Stomach (tissue), 19 donors: ENCODE measurements around the gene GMNC. TPM values are rescaled to one million over a fixed set of nuclear protein-coding genes. Genes with fewer than 3 reads are reported as not detected.

Source experiments
- DNase-seq, 2 donors: peaks; one replicate each; pipeline versions ENCODE4 v3.0.0 to v3.0.0-alpha.2; 2013 to 2019
- H3K27ac ChIP-seq, 5 donors: fragments of 200-600 bp in 4 of 5; sonication (generic) in 4 of 5; one replicate each; pipeline ENCODE4 v1.5.1; 2013 to 2019; ENCODE audit warnings: mild to moderate bottlenecking in 1 of 5, moderate library complexity in 1 of 5
- H3K27me3 ChIP-seq, 3 donors: fragments of 200-600 bp; sonication (generic); one replicate each; pipeline ENCODE4 v1.5.1; 2017 to 2019; ENCODE audit warnings: mixed run types in 1 of 3
- H3K36me3 ChIP-seq, 4 donors: fragments of 200-600 bp; sonication (generic); 1 replicate in 3 of 4; 2 replicates in 1 of 4; pipeline ENCODE4 v1.5.1; 2016 to 2019
- H3K4me1 ChIP-seq, 4 donors: fragments of 200-600 bp; sonication (generic); one replicate each; pipeline ENCODE4 v1.5.1; 2016 to 2019
- H3K4me3 ChIP-seq, 4 donors: fragments of 200-600 bp; sonication (generic) in 3 of 4; one replicate each; pipeline ENCODE4 v1.5.1; 2016 to 2019; ENCODE audit warnings: mild to moderate bottlenecking in 1 of 4
- H3K9me3 ChIP-seq, 4 donors: fragments of 200-600 bp; sonication (generic); one replicate each; pipeline ENCODE4 v1.5.1; 2016 to 2019
- EP300 ChIP-seq: sonication (generic); formaldehyde crosslinking; IDR thresholded peaks from one replicate; pipeline ENCODE4 v1.6.1; 2017; ENCODE audit warnings: antibody characterized with exemption
- POLR2A ChIP-seq, 4 donors: fragments of 450-650 bp; IDR thresholded peaks; one replicate each; pipeline ENCODE4 v1.6.1; 2016; ENCODE audit warnings: antibody characterized with exemption in 4 of 4, control low read depth in 2 of 4, mild to moderate bottlenecking in 1 of 4, moderate library complexity in 1 of 4
- POLR2AphosphoS5 ChIP-seq, 3 donors: sonication (generic); formaldehyde crosslinking; IDR thresholded peaks; one replicate each; pipeline ENCODE4 v1.6.1; 2016; ENCODE audit warnings: antibody characterized with exemption in 3 of 3
- WGBS, 5 donors: extraction: QIAGEN DNeasy Blood & Tissue Kit in 3 of 5; methylation state at CpG; one replicate each; pipeline versions ENCODE4 v1.1.5 to v1.1.7; 2013 to 2018; 5-methylcytosine and 5-hydroxymethylcytosine counted together
- intact Hi-C: fragments of 100-400 bp; cut with DNase I; formaldehyde crosslinking; loops from one replicate; pipeline ENCODE4 v1.15.1; 2023; ENCODE audit warnings: low total_unique reads
- long read RNA-seq, 10 donors: transcript quantifications; one replicate each; lab custom pipeline, GENCODE V29; 2026
- polyA plus RNA-seq, 3 donors: library from polyadenylated mRNA; stranded (reverse); fragments of 200-250 nt; gene quantifications; one replicate each; pipeline ENCODE4 v1.2.3, GENCODE V29; 2013
- total RNA-seq, 5 donors: library from RNA; depleted of rRNA; stranded (reverse); fragments of >200 nt; gene quantifications; one replicate each; pipeline versions ENCODE4 v1.1.0 to v1.2.3, GENCODE V29; 2014 to 2016
- TF ChIP-seq, protein P1 (sequence below), 7 experiments: fragments of 450-650 bp in 4 of 7; fragments of 200-600 bp in 3 of 7; sonication (generic) in 3 of 7; IDR thresholded peaks; one replicate each; pipeline ENCODE4 v1.5.1; 2016 to 2019; ENCODE audit warnings: antibody characterized with exemption in 7 of 7, control low read depth in 2 of 7, mild to moderate bottlenecking in 1 of 7
- donor health status: healthy with polysubstance abuse.
- donor health status: Bipolar disorder and iron deficiency.
- donor health status: healthy.

Gene GMNC, protein sequence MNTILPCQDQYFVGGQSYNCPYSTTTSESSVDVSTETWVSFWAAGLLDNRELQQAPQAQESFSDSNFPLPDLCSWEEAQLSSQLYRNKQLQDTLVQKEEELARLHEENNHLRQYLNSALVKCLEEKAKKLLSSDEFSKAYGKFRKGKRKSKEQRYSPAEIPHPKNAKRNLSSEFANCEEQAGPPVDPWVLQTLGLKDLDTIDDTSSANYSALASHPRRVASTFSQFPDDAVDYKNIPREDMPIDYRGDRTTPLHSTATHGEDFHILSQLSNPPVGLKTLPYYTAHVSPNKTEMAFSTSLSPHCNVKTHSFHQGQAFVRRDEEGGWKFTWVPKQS
- total RNA-seq: 1 to 10 TPM in 1 of 5 donors, under 1 TPM in 1, not detected in 3; 0.18 to 1.0 TPM
- polyA plus RNA-seq: not detected
- long read RNA-seq, donor 1: 0 reads
- long read RNA-seq, donor 2: 0 reads
- long read RNA-seq, donor 3: 0 reads
- long read RNA-seq, donor 4: 0 reads
- long read RNA-seq, donor 5: 0 reads
- long read RNA-seq, donor 6: 0 reads
- long read RNA-seq, donor 7: 0 reads
- long read RNA-seq, donor 8: 0 reads
- long read RNA-seq, donor 9: 0 reads
- long read RNA-seq, donor 10: 0 reads

DNA sequence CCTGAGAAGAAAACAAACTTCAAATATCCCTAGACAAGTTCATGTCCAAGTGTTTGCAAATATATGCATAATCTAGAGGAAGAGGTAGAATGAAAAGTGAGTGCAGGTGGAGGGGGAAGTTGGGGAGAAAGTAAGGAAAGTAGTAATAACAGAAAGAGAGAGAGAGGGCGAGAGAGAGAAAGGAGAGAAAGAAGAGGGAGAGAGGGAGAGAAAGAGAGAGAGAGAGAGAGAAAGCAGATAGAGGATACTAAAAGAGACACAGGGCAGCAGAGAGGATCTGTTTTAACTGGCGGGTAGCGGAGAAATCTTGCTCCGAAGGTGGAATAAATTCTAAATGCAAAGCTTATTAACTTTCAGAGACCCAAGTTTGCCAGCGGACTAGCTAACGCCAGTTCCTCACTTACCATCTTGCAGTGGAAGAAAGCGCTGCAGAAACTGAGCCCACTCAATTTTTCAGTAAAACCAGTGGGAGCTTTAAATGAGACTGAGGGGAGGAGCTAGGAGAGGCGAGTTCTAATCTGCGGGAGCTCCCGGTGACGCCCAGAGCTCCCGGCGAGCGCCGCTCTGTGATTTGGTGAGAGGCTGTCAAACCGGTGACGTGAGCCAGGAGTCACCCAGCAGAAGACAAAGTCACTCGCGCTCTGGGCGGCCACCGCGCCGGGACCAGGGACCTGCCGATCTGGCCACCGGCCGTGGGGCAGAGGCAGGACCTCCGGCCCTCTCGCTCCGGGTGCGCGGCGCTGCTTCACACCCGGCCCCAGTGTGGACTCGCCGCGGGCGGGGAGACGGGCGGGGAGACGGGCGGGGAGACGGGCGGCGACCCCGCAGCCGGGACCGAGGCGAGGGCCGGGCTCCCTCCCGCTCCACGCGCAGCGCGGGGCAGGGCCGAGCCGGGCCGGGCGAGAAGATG is at the start of gene GMNC:
Gene GMNC, minus strand, starts transcription at position 486 of the 910 bp plus-strand sequence. Its CDS starts 79 bp downstream, at position 407.
- DNase-seq: peak; percentile 88 to 93
- Histone ChIP-seq H3K9me3 (no peaks in the 10 kb centered on the region), H3K27me3 (peaks cover 0 to 8% (median 4%) of the 10 kb centered on the region in 3 donors), H3K27ac (peak within 1 kb of the TSS in 4 of 5 donors; percentile 67 to 85 (median 84)), H3K4me3 (peak within 1 kb of the TSS; percentile 66 to 79 (median 70)), H3K36me3 (no peaks in the 10 kb centered on the region), H3K4me1 (peaks cover 0 to 11% (median 4%) of the 10 kb centered on the region in 4 donors)
- 5 to 8% (median 6%) methylated on average over 25 to 58 of the region's 58 CpGs for WGBS, 5 donors
- intact Hi-C loops: no loop called here
- TF ChIP-seq, protein P1, sequence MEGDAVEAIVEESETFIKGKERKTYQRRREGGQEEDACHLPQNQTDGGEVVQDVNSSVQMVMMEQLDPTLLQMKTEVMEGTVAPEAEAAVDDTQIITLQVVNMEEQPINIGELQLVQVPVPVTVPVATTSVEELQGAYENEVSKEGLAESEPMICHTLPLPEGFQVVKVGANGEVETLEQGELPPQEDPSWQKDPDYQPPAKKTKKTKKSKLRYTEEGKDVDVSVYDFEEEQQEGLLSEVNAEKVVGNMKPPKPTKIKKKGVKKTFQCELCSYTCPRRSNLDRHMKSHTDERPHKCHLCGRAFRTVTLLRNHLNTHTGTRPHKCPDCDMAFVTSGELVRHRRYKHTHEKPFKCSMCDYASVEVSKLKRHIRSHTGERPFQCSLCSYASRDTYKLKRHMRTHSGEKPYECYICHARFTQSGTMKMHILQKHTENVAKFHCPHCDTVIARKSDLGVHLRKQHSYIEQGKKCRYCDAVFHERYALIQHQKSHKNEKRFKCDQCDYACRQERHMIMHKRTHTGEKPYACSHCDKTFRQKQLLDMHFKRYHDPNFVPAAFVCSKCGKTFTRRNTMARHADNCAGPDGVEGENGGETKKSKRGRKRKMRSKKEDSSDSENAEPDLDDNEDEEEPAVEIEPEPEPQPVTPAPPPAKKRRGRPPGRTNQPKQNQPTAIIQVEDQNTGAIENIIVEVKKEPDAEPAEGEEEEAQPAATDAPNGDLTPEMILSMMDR (IDR thresholded peaks at IDR 0.05): no peak
- TF ChIP-seq EP300: no peak
- TF ChIP-seq POLR2AphosphoS5 (IDR thresholded peaks at IDR 0.05): peak; percentile 54 to 82 (median 75)
- TF ChIP-seq POLR2A (IDR thresholded peaks at IDR 0.05): peak in 1 of 4 donors; percentile 35

DNA sequence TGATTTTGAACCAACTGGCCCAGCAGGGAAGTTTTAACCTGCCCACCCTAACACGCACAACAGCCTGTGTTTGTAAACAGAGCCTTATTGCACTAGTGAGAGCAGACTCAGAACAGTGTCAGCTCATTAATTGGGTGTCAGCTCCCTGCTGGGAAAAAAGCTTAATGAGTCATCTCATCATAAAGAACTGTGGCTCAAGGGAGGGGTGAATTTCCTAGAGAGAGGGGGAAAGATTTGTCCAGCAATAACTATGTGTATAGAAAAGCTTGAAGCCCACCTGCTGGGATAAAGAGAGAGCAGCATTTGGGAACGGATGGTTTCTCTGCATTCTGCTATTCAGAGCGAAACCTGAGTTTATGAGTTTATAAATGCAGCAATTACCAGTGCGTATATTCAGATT is 48.9 kb upstream of the GMNC start:
- 62 to 69% (median 64%) methylated on average over 4 of the region's 4 CpGs for WGBS, 5 donors
- no peak for DNase-seq

DNA sequence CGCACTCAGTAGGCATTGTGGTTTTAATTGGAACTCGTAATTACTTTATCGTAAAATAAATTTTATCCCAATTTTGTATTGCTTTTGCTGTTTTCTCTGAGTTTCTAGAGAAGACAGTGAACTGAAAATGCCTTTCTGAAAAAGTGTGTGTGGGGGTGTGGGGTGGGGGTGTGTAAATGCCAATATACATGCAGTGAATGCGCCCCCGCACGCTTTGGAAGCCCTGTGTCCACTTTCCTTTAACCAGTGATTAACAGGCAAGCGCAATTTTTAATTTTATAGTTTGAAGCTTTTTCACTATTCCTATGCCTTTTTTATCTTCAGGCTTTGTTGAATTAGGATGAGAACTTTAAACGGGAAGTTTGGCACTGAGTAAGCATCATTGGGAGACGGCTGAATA is 47.4 kb upstream of the GMNC start:
- no peak overlapping the region for H3K27ac ChIP-seq
- no peak overlapping the region for H3K4me3 ChIP-seq
- no peaks in the 10 kb centered on the region for H3K4me1 ChIP-seq
- DNase-seq: no peak
- no peaks in the 10 kb centered on the region for H3K27me3 ChIP-seq
- WGBS, 5 donors: 80 to 86% (median 82%) methylated on average over 9 of the region's 9 CpGs
- no peaks in the 10 kb centered on the region for H3K36me3 ChIP-seq
- H3K9me3 ChIP-seq: peaks cover 0 to 6% (median 0%) of the 10 kb centered on the region in 4 donors
- intact Hi-C loops: no loop called here
- TF ChIP-seq EP300 (no peak), POLR2A (IDR thresholded peaks at IDR 0.05) (no peak), POLR2AphosphoS5 (IDR thresholded peaks at IDR 0.05) (no peak)
- TF ChIP-seq, protein P1 (IDR thresholded peaks at IDR 0.05): no peak

More for the DNA sequence above, 48.9 kb upstream of the GMNC start:
- intact Hi-C loops: no loop called here
- Histone ChIP-seq H3K4me1 (no peaks in the 10 kb centered on the region), H3K36me3 (no peaks in the 10 kb centered on the region), H3K27me3 (no peaks in the 10 kb centered on the region), H3K9me3 (no peaks in the 10 kb centered on the region), H3K4me3 (no peak overlapping the region), H3K27ac (no peak overlapping the region)
- TF ChIP-seq EP300: no peak
- TF ChIP-seq, protein P1 (IDR thresholded peaks at IDR 0.05): no peak
- TF ChIP-seq POLR2A (IDR thresholded peaks at IDR 0.05): no peak
- no peak for TF ChIP-seq POLR2AphosphoS5 (IDR thresholded peaks at IDR 0.05)

DNA sequence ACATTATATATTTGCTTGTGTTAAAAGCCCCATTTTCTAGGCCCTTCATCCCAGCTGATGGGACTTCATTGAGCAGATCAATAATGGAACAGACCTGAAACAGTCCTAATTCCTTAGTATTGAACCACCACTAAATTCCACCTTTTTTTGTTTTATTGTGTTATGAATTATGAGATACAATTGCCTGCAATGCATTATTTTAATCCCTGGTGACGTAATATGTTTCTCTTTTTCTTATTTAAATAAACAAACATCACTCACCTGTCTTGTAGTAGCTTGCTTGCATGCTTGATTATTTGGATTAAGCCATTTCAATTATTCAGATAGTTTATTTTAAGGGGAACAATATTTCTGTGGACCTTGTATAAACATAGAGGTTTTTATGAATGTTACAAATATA is 40.7 kb upstream of the GMNC start:
- Histone ChIP-seq H3K27ac (no peak overlapping the region), H3K27me3 (no peaks in the 10 kb centered on the region), H3K9me3 (peaks cover 0 to 15% (median 7%) of the 10 kb centered on the region in 4 donors), H3K4me1 (no peaks in the 10 kb centered on the region), H3K36me3 (no peaks in the 10 kb centered on the region), H3K4me3 (no peak overlapping the region)
- DNase-seq: no peak
- TF ChIP-seq, protein P1 (IDR thresholded peaks at IDR 0.05): no peak
- TF ChIP-seq EP300: no peak
- no peak for TF ChIP-seq POLR2AphosphoS5 (IDR thresholded peaks at IDR 0.05)
- 32 to 61% (median 58%) methylated on average over 1 of the region's 1 CpG for WGBS, 5 donors
- intact Hi-C loops: no loop called here
